Right forelimb (tissue), 1 donor: Measurements from ENCODE around the gene VKORC1L1.
"Not testable (repeated sequence)": the region's sequence is repeated elsewhere in the genome, so short reads cannot be mapped to it uniquely, and the experiment has no call there.

Source experiments
- DNase-seq: peaks from one replicate; pipeline ENCODE4 v3.0.0-alpha.2; 2018

Gene VKORC1L1

GRCh38 chr7:65979583-65980477, 107.0 kb downstream of the VKORC1L1 start:
- no peak for DNase-seq

- peak; percentile 56 for DNase-seq
Measured at GRCh38 chr7:65980478-65981250, 107.8 kb downstream of the VKORC1L1 start.

GRCh38 chr7:65981965-65982792, 109.3 kb downstream of the VKORC1L1 start, which contains the start of gene GUSB:
Gene GUSB (minus strand): TSS chr7:65982213. CDS start chr7:65982183, 30 bp downstream.
- DNase-seq = peak; percentile 95

- DNase-seq = no peak
Measured at GRCh38 chr7:65983965-65984658, 111.2 kb downstream of the VKORC1L1 start.

GRCh38 chr7:65988084-65988483, 115.2 kb downstream of the VKORC1L1 start:
- DNase-seq = no peak

GRCh38 chr7:65988503-65988902, 115.6 kb downstream of the VKORC1L1 start:
- DNase-seq = not testable (repeated sequence)

GRCh38 chr7:65989694-65990080, 116.8 kb downstream of the VKORC1L1 start:
- DNase-seq = no peak

- not testable (repeated sequence) for DNase-seq
Measured at GRCh38 chr7:65991829-65992228, 119.0 kb downstream of the VKORC1L1 start.

- no peak for DNase-seq
Measured at GRCh38 chr7:65992526-65992925, 119.7 kb downstream of the VKORC1L1 start.

GRCh38 chr7:65994984-65995383, 122.1 kb downstream of the VKORC1L1 start:
- DNase-seq = not testable (repeated sequence)

- not testable (repeated sequence) for DNase-seq
Measured at GRCh38 chr7:66000823-66001417, 128.0 kb downstream of the VKORC1L1 start.

- not testable (repeated sequence) for DNase-seq
Measured at GRCh38 chr7:66005115-66005671, 132.3 kb downstream of the VKORC1L1 start.

- no peak for DNase-seq
Measured at GRCh38 chr7:66007232-66007631, 134.4 kb downstream of the VKORC1L1 start.
